IMR-90 (cell line): ENCODE results near the gene ZNF862. TPM values are rescaled to one million over a fixed set of nuclear protein-coding genes. Genes with fewer than 3 reads are reported as not detected.

Experiments used
- ATAC-seq: fragments of 200-7000 bp; cut with Tn5 transposase; 2 replicates; pipeline ENCODE4 v1.9.1; 2020; ENCODE audit warnings: low read depth, mild to moderate bottlenecking, moderate library complexity
- BruUV-seq: library from RNA; stranded (reverse); fragments of 400-500 nt; replicated peaks from 2 replicates; lab custom pipeline; 2021; lab: Mats Ljungman, UMichigan
- CTCF ChIA-PET: fragments of 300-600 bp; formaldehyde crosslinking; extraction: SDS; loops from one replicate; lab custom pipeline; 2021; ENCODE audit warnings: antibody characterized with exemption; lab: Yijun Ruan, JAX
- POLR2A ChIA-PET: fragments of 300-600 bp; sonication (Branson Sonifier 250); formaldehyde crosslinking; loops from one replicate; lab custom pipeline; 2022; ENCODE audit warnings: antibody characterized with exemption; ENCODE audit not compliant: unreplicated experiment; lab: Charles Lee
- DNase-seq: peaks from one replicate; pipeline ENCODE4 v3.0.0; 2013
- H2AFZ ChIP-seq: replicated peaks from 2 replicates; pipeline ENCODE3; 2013; ENCODE audit warnings: low read length, mild to moderate bottlenecking; ENCODE audit not compliant: poor library complexity
- H2AK5ac ChIP-seq: 2 replicates; pipeline ENCODE4 v1.6.1; 2013; ENCODE audit warnings: low read depth, low read length, inconsistent platforms
- H2AK9ac ChIP-seq: replicated peaks from 2 replicates; pipeline ENCODE3; 2013; ENCODE audit warnings: mild to moderate bottlenecking, low read depth, low read length, moderate library complexity; ENCODE audit not compliant: poor library complexity
- H2BK120ac ChIP-seq: 2 replicates; pipeline ENCODE4 v1.6.1; 2013; ENCODE audit warnings: low read depth, low read length, inconsistent platforms
- H2BK15ac ChIP-seq: 3 replicates; pipeline ENCODE4 v1.6.1; 2013; ENCODE audit warnings: low read depth, low read length, inconsistent platforms
- H2BK20ac ChIP-seq: 2 replicates; pipeline ENCODE4 v1.6.1; 2013; ENCODE audit warnings: low read depth, mild to moderate bottlenecking, inconsistent platforms, low read length, moderate library complexity
- H2BK5ac ChIP-seq: 2 replicates; pipeline ENCODE4 v1.6.1; 2013; ENCODE audit warnings: mild to moderate bottlenecking, low read depth, low read length, inconsistent platforms; ENCODE audit not compliant: poor library complexity, severe bottlenecking
- H3K14ac ChIP-seq: replicated peaks from 2 replicates; pipeline ENCODE4 v1.6.1; 2013; ENCODE audit warnings: low read depth, low read length, inconsistent platforms
- H3K18ac ChIP-seq: 2 replicates; pipeline ENCODE4 v1.6.1; 2013; ENCODE audit warnings: low read depth, low read length, control low read depth
- H3K23ac ChIP-seq: 2 replicates; pipeline ENCODE4 v1.6.1; 2013; ENCODE audit warnings: low read depth, low read length, inconsistent platforms
- H3K27ac ChIP-seq: 2 replicates; pipeline ENCODE4 v1.5.1; 2013; ENCODE audit warnings: mild to moderate bottlenecking, control low read depth, low read length; ENCODE audit not compliant: insufficient read depth
- H3K27me3 ChIP-seq: 2 replicates; pipeline ENCODE4 v1.6.1; 2013; ENCODE audit warnings: low read length; ENCODE audit not compliant: control insufficient read depth, insufficient read depth
- H3K36me3 ChIP-seq: 2 replicates; pipeline ENCODE4 v1.6.1; 2013; ENCODE audit warnings: low read length, mixed read lengths; ENCODE audit not compliant: control insufficient read depth, insufficient read depth
- H3K4ac ChIP-seq: 2 replicates; pipeline ENCODE4 v1.6.1; 2013; ENCODE audit warnings: low read depth, low read length, inconsistent platforms
- H3K4me1 ChIP-seq: 2 replicates; pipeline ENCODE4 v1.6.1; 2013; ENCODE audit warnings: low read length, mixed read lengths; ENCODE audit not compliant: control insufficient read depth, insufficient read depth
- H3K4me2 ChIP-seq: 2 replicates; pipeline ENCODE4 v1.6.1; 2013; ENCODE audit warnings: low read depth, mild to moderate bottlenecking, control low read depth, low read length, moderate library complexity
- H3K4me3 ChIP-seq: 2 replicates; pipeline ENCODE4 v1.5.1; 2013; ENCODE audit warnings: low read depth, mild to moderate bottlenecking, control low read depth, low read length, moderate library complexity; ENCODE audit not compliant: insufficient read depth
- H3K56ac ChIP-seq: 2 replicates; pipeline ENCODE4 v1.6.1; 2013; ENCODE audit warnings: low read length, inconsistent platforms; ENCODE audit not compliant: insufficient read depth; ENCODE audit errors: extremely low read depth
- H3K79me1 ChIP-seq, 2 experiments: 2 replicates each; pipeline ENCODE4 v1.6.1; 2013; ENCODE audit warnings: low read length in 2 of 2, inconsistent platforms in 1 of 2, low read depth in 1 of 2
- H3K9ac ChIP-seq: 2 replicates; pipeline ENCODE4 v1.6.1; 2013; ENCODE audit warnings: low read depth, low read length, control low read depth
- H3K9me1 ChIP-seq: 2 replicates; pipeline ENCODE4 v1.6.1; 2013; ENCODE audit warnings: low read length, inconsistent platforms; ENCODE audit not compliant: insufficient read depth
- H3K9me3 ChIP-seq: 2 replicates; pipeline ENCODE4 v1.6.1; 2013; ENCODE audit warnings: low read length; ENCODE audit not compliant: control insufficient read depth, insufficient read depth
- H4K20me1 ChIP-seq: 2 replicates; pipeline ENCODE4 v1.6.1; 2013; ENCODE audit warnings: low read length, inconsistent platforms; ENCODE audit not compliant: insufficient read depth
- H4K5ac ChIP-seq: 2 replicates; pipeline ENCODE4 v1.6.1; 2013; ENCODE audit warnings: mild to moderate bottlenecking, low read depth, low read length, control low read depth
- H4K8ac ChIP-seq, 2 experiments: 2 replicates each; pipeline ENCODE4 v1.6.1; 2013; ENCODE audit warnings: low read depth in 2 of 2, low read length in 2 of 2, control low read depth in 1 of 2, inconsistent platforms in 1 of 2
- H4K91ac ChIP-seq: 2 replicates; pipeline ENCODE4 v1.6.1; 2013; ENCODE audit warnings: low read depth, low read length, inconsistent platforms; ENCODE audit not compliant: insufficient read depth
- BHLHE40 ChIP-seq: fragments of 150-350 bp; IDR thresholded peaks from 2 replicates; pipeline ENCODE4 v1.6.1; 2016; ENCODE audit warnings: mild to moderate bottlenecking, low read depth, low read length
- CEBPB ChIP-seq: IDR thresholded peaks from 2 replicates; pipeline ENCODE4 v1.6.1; 2012; ENCODE audit warnings: low read depth, low read length, improper control_type of control experiment
- CHD1 ChIP-seq: IDR thresholded peaks from 2 replicates; pipeline ENCODE4 v1.6.1; 2012; ENCODE audit warnings: low read depth, low read length, improper control_type of control experiment
- FOS ChIP-seq: fragments of 150-350 bp; IDR thresholded peaks from 2 replicates; pipeline ENCODE4 v1.6.1; 2016; ENCODE audit warnings: low read depth, low read length
- MAFK ChIP-seq: IDR thresholded peaks from 2 replicates; pipeline ENCODE4 v1.6.1; 2012; ENCODE audit warnings: low read depth, low read length, improper control_type of control experiment
- MAZ ChIP-seq: IDR thresholded peaks from 2 replicates; pipeline ENCODE4 v1.6.1; 2012; ENCODE audit warnings: low read depth, mild to moderate bottlenecking, low read length, improper control_type of control experiment, moderate library complexity, borderline replicate concordance
- RAD21 ChIP-seq: IDR thresholded peaks from 2 replicates; pipeline ENCODE4 v1.6.1; 2012; ENCODE audit warnings: low read length, improper control_type of control experiment
- SMC3 ChIP-seq: fragments of 150-350 bp; IDR thresholded peaks from 2 replicates; pipeline ENCODE4 v1.6.1; 2016; ENCODE audit warnings: low read depth, mild to moderate bottlenecking, antibody characterized with exemption, low read length, moderate library complexity
- WGBS, 2 experiments: methylation state at CpG; one replicate each; pipeline versions ENCODE4 v1.1.5 to v1.1.7; 2013; ENCODE audit warnings: missing lambda C conversion rate in 2 of 2; ENCODE audit not compliant: insufficient read length in 1 of 2; ENCODE audit errors: extremely low coverage in 2 of 2; 5-methylcytosine and 5-hydroxymethylcytosine counted together
- dilution Hi-C: fragments of 300-500 bp; cut with HindIII; formaldehyde crosslinking; loops from one replicate; pipeline ENCODE4 v1.14.3; 2018; ENCODE audit warnings: low sequenced_read_pairs; ENCODE audit not compliant: unreplicated experiment
- in situ Hi-C: fragments of 300-500 bp; cut with MboI; formaldehyde crosslinking; loops from 3 replicates; pipeline ENCODE4 v1.14.3; 2019; ENCODE audit warnings: low sequenced_read_pairs, inconsistent platforms, mixed read lengths
- intact Hi-C: fragments of 100-400 bp; cut with micrococcal nuclease; formaldehyde crosslinking; loops from 2 replicates; pipeline ENCODE4 v1.10.0; 2022
- polyA plus RNA-seq, 3 experiments: library from polyadenylated mRNA; depleted of rRNA; stranded (reverse); fragments of >200 nt; gene quantifications; 2 replicates each; pipeline ENCODE4 v1.2.3, GENCODE V29; 2012; ENCODE audit warnings: low replicate concordance in 1 of 3
- total RNA-seq: library from RNA; depleted of rRNA; stranded (reverse); fragments of >200 nt; gene quantifications from 2 replicates; pipeline ENCODE4 v1.2.3, GENCODE V29; 2012
- TF ChIP-seq, protein P1 (sequence below): fragments of 150-350 bp; IDR thresholded peaks from 2 replicates; pipeline ENCODE4 v1.6.1; 2016; ENCODE audit warnings: low read depth, mild to moderate bottlenecking, low read length, moderate library complexity, borderline replicate concordance
- TF ChIP-seq, protein P2 (sequence below): conservative IDR thresholded peaks from 2 replicates; pipeline ENCODE4 v1.5.1; 2012; ENCODE audit warnings: mild to moderate bottlenecking, low read depth, low read length, improper control_type of control experiment
- TF ChIP-seq, protein P3 (sequence below): fragments of 150-350 bp; IDR thresholded peaks from 2 replicates; pipeline ENCODE4 v1.6.1; 2017; ENCODE audit warnings: mild to moderate bottlenecking, antibody characterized with exemption, low read length, low read depth

Gene ZNF862
- total and polyA plus RNA-seq, 2 of the 4 experiments (the other 2 are of a cell fraction), result 5.9 to 10.8 TPM

DNA sequence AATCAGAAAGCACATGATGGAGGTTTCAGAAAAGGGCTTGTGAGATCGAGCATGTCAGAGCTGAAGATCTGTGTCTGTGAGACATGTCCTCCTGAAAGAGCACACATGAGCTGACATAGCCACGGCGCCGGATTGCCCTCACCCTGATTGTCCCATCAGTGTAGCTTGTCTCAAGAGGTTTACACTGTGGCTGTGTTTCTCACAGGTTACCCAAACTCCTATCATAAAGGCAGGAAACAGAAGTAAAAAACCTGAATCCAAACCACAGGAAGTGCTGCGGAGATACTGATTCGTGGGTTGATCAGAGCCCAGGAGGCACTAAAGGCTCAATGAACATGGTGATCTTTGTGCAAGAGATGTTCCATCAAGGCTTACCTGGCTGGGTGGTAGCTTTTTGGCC lies 31.7 kb downstream of the ZNF862 start:
- DNase-seq (no peak), ATAC-seq (no peak)
- no peak overlapping the region for H3K18ac ChIP-seq
- no peak overlapping the region for H4K91ac ChIP-seq
- H2AFZ ChIP-seq, result no peak overlapping the region
- in situ Hi-C loops, result loop anchor here (25.0 kb wide), 1 partner anchor 542 kb away; a partner anchor contains a TSS
- POLR2A ChIA-PET, result no interaction called here
- H3K9me3 ChIP-seq, result no peaks in the 10 kb centered on the region
- no peak overlapping the region for H3K4ac ChIP-seq
- H3K27me3 ChIP-seq, result no peaks in the 10 kb centered on the region
- no peak overlapping the region for H3K9ac ChIP-seq
- no peaks in the 10 kb centered on the region for H4K20me1 ChIP-seq
- H2BK15ac ChIP-seq, result no peak overlapping the region
- H3K56ac ChIP-seq, result no peak overlapping the region
- no peak overlapping the region for H3K23ac ChIP-seq
- CTCF ChIA-PET, result no interaction called here
- peaks cover 0 to 6% of the 10 kb centered on the region in 2 experiments; a peak in 1 of 4 replicates for H3K79me1 ChIP-seq
- TF ChIP-seq MAZ (no peak), FOS (no peak), BHLHE40 (no peak), CEBPB (no peak), CHD1 (no peak), MAFK (no peak), RAD21 (no peak), SMC3 (no peak)
- TF ChIP-seq, protein P1, sequence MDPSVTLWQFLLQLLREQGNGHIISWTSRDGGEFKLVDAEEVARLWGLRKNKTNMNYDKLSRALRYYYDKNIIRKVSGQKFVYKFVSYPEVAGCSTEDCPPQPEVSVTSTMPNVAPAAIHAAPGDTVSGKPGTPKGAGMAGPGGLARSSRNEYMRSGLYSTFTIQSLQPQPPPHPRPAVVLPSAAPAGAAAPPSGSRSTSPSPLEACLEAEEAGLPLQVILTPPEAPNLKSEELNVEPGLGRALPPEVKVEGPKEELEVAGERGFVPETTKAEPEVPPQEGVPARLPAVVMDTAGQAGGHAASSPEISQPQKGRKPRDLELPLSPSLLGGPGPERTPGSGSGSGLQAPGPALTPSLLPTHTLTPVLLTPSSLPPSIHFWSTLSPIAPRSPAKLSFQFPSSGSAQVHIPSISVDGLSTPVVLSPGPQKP, result no peak
- TF ChIP-seq, protein P2, sequence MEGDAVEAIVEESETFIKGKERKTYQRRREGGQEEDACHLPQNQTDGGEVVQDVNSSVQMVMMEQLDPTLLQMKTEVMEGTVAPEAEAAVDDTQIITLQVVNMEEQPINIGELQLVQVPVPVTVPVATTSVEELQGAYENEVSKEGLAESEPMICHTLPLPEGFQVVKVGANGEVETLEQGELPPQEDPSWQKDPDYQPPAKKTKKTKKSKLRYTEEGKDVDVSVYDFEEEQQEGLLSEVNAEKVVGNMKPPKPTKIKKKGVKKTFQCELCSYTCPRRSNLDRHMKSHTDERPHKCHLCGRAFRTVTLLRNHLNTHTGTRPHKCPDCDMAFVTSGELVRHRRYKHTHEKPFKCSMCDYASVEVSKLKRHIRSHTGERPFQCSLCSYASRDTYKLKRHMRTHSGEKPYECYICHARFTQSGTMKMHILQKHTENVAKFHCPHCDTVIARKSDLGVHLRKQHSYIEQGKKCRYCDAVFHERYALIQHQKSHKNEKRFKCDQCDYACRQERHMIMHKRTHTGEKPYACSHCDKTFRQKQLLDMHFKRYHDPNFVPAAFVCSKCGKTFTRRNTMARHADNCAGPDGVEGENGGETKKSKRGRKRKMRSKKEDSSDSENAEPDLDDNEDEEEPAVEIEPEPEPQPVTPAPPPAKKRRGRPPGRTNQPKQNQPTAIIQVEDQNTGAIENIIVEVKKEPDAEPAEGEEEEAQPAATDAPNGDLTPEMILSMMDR, result no peak
- TF ChIP-seq, protein P3, sequence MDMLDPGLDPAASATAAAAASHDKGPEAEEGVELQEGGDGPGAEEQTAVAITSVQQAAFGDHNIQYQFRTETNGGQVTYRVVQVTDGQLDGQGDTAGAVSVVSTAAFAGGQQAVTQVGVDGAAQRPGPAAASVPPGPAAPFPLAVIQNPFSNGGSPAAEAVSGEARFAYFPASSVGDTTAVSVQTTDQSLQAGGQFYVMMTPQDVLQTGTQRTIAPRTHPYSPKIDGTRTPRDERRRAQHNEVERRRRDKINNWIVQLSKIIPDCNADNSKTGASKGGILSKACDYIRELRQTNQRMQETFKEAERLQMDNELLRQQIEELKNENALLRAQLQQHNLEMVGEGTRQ, result no peak
- no CpG with 5 or more reads among the region's 6 CpGs for WGBS, 2 experiments
- no peak overlapping the region for H4K8ac ChIP-seq
- H3K9me1 ChIP-seq, result peaks cover 10% of the 10 kb centered on the region; the same call in 1 of the 2 replicates
- no peak overlapping the region for H3K4me3 ChIP-seq
- no peak overlapping the region for H2BK5ac ChIP-seq
- dilution Hi-C loops, result no loop called here
- peaks cover 8% of the 10 kb centered on the region for H3K4me1 ChIP-seq
- H3K27ac ChIP-seq, result no peak overlapping the region
- H2AK5ac ChIP-seq, result no peak overlapping the region
- H3K4me2 ChIP-seq, result no peak overlapping the region
- intact Hi-C loops, result no loop called here
- no peak overlapping the region for H3K14ac ChIP-seq
- peaks cover 6% of the 10 kb centered on the region; the same call in 1 of the 2 replicates for H3K36me3 ChIP-seq
- no peak overlapping the region for H2AK9ac ChIP-seq
- H2BK20ac ChIP-seq, result no peak overlapping the region
- no TSS peak for BruUV-seq
- no peak overlapping the region for H4K5ac ChIP-seq
- no peak overlapping the region for H2BK120ac ChIP-seq
